IPS-NIHi7 (cell line): Measurements from ENCODE around the gene NAV2.

Experiments
- DNase-seq: peaks from one replicate; pipeline ENCODE4 v3.0.0; 2012; ENCODE audit warnings: mixed read lengths; ENCODE audit errors: extremely low spot score

The NAV2 gene

GRCh38 chr11:19811380-19811779 lies 98.7 kb downstream of the NAV2 start:
- DNase-seq, result no peak

DNA sequence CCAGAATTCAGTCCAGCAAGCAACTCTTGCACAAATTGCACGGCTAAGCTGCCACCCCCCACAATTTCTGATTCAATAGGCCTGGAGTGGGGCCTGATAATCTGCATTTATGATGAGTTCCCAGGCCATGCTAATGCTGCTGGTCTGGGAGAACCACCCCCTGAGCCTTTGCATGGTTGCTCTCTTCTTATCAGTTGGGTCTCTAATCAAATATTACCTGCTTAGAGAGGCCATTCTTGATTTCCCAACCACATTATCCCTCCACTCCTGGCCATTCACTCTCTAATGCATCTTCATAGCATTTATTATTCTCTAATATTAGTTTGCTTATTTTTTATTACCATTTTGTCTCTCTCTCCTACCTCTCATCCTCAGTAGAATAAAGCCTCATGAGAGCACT lies 99.5 kb downstream of the NAV2 start:
- DNase-seq, result no peak

- DNase-seq, result no peak
Observed at GRCh38 chr11:19812710-19813109, 100.1 kb downstream of the NAV2 start.

DNA sequence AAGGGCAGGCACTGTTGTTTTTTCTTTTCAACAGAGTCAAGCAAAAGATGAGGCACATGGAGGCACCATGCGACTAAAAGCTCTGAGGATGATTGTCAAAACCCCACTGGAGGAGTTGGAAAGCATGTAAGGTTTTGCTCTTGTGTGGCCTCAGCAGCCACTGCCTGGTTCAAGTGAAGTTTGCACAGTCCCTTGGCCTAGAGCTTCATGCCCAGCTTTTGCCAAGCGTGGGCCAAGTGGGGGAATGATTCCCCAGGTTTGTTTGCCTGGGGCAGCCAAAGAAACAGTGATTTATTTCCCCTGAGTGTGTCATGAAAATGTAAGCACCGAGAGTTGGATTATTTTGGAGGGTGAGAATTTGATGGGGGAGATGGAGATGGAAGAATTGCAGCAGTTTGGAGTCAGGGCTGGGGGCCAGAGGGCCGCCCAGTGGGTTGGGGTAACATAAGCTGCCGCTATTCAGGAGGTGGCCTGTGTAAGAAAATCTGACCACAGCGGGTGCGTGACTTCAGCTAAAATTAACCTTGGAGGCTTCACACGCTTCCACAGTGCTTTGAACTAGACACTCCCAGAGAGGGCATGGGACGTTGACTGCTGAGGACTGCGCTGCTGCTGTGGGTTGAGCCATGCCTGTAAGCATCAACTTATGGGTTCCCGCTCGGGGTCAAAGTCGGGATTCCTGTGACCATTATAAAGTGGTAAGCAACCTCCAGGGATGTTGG lies 100.7 kb downstream of the NAV2 start:
- DNase-seq, result no peak

GRCh38 chr11:19814421-19814820 lies 101.8 kb downstream of the NAV2 start:
- peak; percentile 41 for DNase-seq

DNA sequence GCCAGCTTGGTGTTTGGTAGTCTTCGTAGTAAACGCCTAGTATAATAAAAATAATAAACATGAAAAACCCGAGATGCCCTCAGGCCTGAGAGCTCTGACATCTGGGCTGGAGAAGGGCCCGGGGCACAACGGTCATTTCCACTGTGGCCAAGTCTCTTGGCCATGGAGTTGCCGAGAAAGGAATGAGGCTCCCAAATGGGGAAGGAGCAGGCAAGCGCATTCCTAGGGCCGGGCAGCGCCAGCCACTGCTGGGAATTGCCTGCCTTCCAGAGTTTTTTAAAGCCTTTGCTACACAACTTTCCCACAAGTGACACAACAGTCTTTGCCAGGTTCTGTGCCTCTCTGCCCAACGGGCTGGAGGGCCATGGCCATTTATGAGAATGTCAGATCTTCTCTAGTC lies 103.4 kb downstream of the NAV2 start:
- no peak for DNase-seq

DNA sequence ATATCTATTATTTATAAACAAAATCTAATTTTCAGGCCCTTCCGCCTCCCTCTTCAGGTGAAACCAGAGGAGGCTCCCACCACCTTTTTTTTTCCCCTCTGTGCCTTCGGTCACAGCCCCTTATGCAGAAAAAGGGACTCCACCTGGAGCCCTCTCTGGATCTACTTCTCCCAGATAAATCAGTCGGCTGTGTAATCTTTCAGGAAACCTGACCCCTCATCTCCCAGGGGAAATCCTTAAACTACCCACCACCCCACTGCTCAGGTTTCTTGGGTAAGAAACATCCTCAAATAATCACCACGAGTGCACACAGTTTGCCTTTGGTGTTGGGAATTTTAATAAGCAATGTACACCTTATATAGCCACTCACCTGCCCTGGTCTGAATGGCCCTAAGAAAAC lies 104.2 kb downstream of the NAV2 start:
- DNase-seq, result peak; percentile 52

DNA sequence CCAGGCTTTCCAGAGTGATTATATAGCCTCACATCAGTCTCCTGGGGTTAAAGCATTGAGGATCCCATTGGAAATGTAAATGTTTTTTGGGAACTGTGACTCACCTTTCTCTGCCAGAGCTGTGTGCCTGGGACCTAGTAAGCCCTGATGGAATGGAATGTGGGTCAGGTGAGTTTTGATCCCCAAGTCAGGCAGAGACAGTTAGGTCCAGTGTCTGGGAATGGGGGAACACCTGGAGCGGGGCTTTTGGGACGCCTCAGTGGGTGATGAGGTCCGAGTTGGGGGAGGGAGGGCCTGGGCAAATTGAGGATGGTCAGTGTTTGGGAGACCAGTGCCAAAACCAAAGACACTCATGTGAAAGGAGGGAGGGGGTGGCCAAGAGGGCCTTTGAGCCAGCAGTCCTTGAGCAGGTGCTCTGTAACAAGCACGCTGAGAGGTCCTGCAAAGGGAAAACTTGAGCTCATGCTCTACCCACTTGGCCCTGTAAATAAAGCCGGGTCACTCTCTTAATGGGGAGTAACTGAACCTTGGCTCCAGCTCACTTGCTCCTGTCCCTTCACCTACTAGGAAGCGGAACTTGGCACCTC lies 104.7 kb downstream of the NAV2 start:
- DNase-seq, result peak; percentile 69

GRCh38 chr11:19817870-19818269 lies 105.2 kb downstream of the NAV2 start:
- peak; percentile 41 for DNase-seq

- DNase-seq, result no peak
Observed at GRCh38 chr11:19818619-19819018, 106.0 kb downstream of the NAV2 start.

- DNase-seq, result no peak
Observed at GRCh38 chr11:19819148-19819547, 106.5 kb downstream of the NAV2 start.

GRCh38 chr11:19820100-19820499 lies 107.5 kb downstream of the NAV2 start:
- DNase-seq, result no peak

DNA sequence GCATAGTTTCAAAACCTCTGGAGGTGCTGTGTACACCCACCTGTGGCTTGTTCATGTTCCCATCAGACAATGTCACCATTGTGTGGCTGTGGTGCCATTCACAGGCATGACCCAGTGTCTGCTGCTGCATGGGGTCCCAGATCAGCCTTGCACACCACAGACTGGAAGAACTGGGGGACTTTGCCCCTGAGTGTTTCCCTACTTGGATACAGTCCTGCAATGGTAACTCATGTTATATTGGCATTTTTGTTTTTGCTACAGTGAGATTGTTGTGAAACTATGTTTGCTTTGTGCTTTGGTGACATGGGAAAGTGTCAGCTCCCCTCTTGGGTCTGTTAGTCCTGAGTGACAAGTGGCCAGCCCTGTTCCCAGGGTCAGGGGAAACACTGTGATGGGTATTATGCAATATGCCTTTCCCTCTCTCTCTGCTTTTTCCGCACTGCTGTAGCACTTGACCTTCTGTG lies 108.8 kb downstream of the NAV2 start:
- DNase-seq, result no peak

GRCh38 chr11:19821993-19822392 lies 109.4 kb downstream of the NAV2 start:
- DNase-seq, result no peak

- no peak for DNase-seq
Observed at GRCh38 chr11:19822531-19822930, 109.9 kb downstream of the NAV2 start.

GRCh38 chr11:19826606-19827005 lies 114.0 kb downstream of the NAV2 start:
- no peak for DNase-seq

DNA sequence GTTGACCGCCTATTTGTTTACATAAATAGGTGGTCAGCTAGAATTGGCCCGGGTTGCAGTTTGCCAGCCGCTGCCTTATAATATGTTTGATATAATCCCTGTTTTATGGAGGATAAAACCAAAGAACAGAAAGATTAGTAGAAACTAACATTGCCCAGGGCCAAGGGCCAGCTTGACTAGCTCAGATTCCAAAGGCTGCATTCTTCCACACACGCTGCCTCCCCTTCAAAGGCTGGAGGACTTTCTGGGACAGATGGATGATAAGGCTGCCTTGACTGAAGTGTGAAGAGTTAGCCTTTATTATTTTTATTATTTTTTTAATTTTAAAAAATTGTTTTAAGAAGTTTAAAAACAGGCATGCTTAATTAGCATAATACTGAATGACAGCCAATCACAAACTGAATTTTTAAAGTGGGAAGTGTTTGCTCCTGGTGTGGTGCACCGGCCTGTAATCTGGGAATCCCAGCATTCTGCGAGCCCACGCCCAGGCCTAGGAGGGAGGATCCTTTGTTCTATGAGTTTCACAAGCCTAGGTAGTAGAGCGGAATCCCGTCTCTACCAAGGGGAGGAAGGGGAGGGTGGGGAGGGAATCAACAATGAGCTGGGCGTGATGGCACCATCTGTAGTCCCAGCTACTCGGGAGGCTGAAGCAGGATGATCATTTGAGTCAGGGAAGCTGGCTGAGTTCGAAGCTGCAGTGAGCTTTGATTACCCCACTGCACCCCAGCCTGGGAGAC lies 114.9 kb downstream of the NAV2 start:
- DNase-seq, result peak; percentile 71

DNA sequence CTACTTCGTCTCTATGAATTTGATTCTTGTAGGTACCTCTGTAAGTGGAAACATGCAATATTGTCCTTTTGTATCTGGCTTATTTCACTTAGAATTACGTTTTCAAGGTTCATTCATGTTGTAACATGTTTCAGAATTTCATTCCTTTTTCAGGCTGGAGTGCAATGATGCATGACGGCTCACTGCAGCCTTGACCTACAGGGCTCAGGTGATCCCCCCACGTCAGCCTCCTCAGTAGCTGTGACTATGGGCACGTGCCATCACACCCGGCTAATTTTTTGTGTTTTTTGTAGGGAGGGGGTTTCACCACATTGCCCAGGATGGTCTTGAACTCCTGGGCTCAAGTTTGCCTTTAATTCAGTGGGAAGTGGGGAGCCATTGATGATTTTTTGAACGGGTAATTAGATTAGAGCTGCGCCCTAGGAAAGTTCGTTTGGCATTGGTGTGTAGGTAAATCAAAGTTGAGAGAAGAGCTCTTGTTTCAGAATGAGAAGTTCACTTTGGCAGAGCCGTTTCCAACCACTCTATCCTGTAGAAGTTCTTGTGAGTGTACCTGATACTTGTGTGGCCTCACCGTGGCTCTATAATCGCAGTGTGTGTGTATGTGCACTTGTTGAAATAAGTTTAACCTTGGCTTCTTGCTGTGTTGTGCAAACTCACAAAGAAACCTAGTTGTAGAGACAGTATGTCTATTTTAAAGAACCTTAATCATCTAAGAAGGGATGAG lies 115.9 kb downstream of the NAV2 start:
- no peak for DNase-seq

DNA sequence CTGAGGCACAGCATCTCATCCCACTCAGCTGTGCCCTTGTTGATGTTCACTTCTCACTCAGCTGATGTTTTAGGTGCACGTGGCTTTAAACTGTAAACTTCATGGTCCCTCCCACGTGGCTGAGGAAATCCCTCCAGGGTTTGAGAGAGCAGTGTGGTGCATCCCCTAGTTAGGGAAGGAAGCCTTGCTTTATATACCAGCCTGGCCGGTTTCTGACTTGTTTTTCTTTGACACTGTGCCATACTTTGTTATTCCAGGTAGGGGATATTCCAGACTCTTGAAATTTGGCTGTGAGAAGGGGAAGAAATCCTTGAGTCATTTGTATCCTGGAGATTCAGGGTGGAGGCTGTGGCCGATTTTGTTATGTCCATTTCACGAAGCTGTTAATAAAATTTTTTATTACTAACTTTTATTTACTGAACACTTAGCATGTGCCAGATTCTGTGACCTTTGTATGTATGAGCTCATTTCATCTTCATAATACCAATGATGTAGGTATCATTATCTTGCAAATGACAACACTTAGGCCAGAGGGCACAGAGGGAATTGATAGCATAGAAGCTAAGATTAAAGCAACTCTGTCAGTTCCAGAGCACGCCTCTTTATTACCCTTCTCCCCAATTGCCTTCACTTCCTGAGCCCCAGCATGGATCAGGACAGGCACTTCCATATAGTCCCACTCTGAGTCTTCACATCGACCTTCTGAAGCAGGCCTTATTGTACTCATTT lies 116.6 kb downstream of the NAV2 start:
- no peak for DNase-seq

- no peak for DNase-seq
Observed at GRCh38 chr11:19832086-19832750, 119.6 kb downstream of the NAV2 start.

- DNase-seq, result no peak
Observed at GRCh38 chr11:19832901-19833300, 120.3 kb downstream of the NAV2 start.
